Smooth muscle cell (in vitro differentiated cells): ENCODE data around the gene ACSL1. TPM values are rescaled to one million over a fixed set of nuclear protein-coding genes. Genes with fewer than 3 reads are reported as not detected.
A peak's percentile ranks its signal among the peaks of the same experiment; 100 is the strongest.

Experiments
- DNase-seq: peaks from one replicate; lab custom pipeline; 2025; ENCODE audit not compliant: unreplicated experiment; lab: John Stamatoyannopoulos, UW
- H2AFZ ChIP-seq: fragments of 200-600 bp; sonication (generic); 2 replicates; pipeline ENCODE4 v1.6.0; 2016; ENCODE audit warnings: antibody characterized with exemption, low read depth, mild to moderate bottlenecking
- H3F3A ChIP-seq: fragments of 200-600 bp; sonication (generic); 2 replicates; pipeline ENCODE4 v1.6.0; 2017; ENCODE audit warnings: antibody characterized with exemption, low read depth
- H3K27ac ChIP-seq: fragments of 200-600 bp; sonication (generic); 2 replicates; pipeline ENCODE4 v1.5.1; 2016; ENCODE audit warnings: low read depth, mild to moderate bottlenecking
- H3K27me3 ChIP-seq: fragments of 200-600 bp; sonication (generic); 2 replicates; pipeline ENCODE4 v1.6.1; 2016; ENCODE audit warnings: low read depth, mild to moderate bottlenecking
- H3K36me3 ChIP-seq: fragments of 200-600 bp; sonication (generic); 2 replicates; pipeline ENCODE4 v1.5.1; 2016; ENCODE audit warnings: low read depth
- H3K4me1 ChIP-seq: fragments of 200-600 bp; sonication (generic); 2 replicates; pipeline ENCODE4 v1.5.1; 2016; ENCODE audit warnings: low read depth
- H3K4me2 ChIP-seq: fragments of 200-600 bp; sonication (generic); 2 replicates; pipeline ENCODE4 v1.6.0; 2016; ENCODE audit warnings: mild to moderate bottlenecking
- H3K4me3 ChIP-seq: fragments of 200-600 bp; sonication (generic); 2 replicates; pipeline ENCODE4 v1.5.1; 2016; ENCODE audit warnings: mild to moderate bottlenecking
- H3K79me2 ChIP-seq: fragments of 200-600 bp; sonication (generic); 2 replicates; pipeline ENCODE4 v1.6.0; 2016; ENCODE audit warnings: low read depth, mild to moderate bottlenecking
- H3K9ac ChIP-seq: fragments of 200-600 bp; sonication (generic); 2 replicates; pipeline ENCODE4 v1.6.0; 2016; ENCODE audit warnings: low read depth
- H3K9me3 ChIP-seq: fragments of 200-600 bp; sonication (generic); replicated peaks from 2 replicates; pipeline ENCODE4 v1.5.1; 2016; ENCODE audit warnings: low read depth
- H4K20me1 ChIP-seq: fragments of 200-600 bp; sonication (generic); 2 replicates; pipeline ENCODE4 v1.6.0; 2016; ENCODE audit warnings: low read depth
- CTCF ChIP-seq: fragments of 200-600 bp; sonication (generic); IDR thresholded peaks from 2 replicates; pipeline ENCODE4 v1.5.1; 2017; ENCODE audit warnings: borderline replicate concordance, mild to moderate bottlenecking, antibody characterized with exemption; ENCODE audit not compliant: insufficient read depth, poor library complexity, severe bottlenecking
- WGBS: methylation state at CpG from one replicate; pipeline ENCODE4 v1.1.7; 2016; ENCODE audit warnings: low lambda C conversion rate; 5-methylcytosine and 5-hydroxymethylcytosine counted together
- polyA plus RNA-seq: library from polyadenylated mRNA; unstranded; fragments of >200 nt; fragmentation: Nextera tagmentation; extraction: Ambion mirVana; gene quantifications from 2 replicates; pipeline ENCODE4 v1.2.1, GENCODE V29; 2016
- total RNA-seq: library from RNA; depleted of rRNA; stranded (reverse); fragments of >200 nt; gene quantifications from 2 replicates; pipeline ENCODE4 v1.2.3, GENCODE V29; 2014

Gene ACSL1
- total and polyA plus RNA-seq, 2 experiments from 2014 or later, result 13.8 to 24.5 TPM

- H2AFZ ChIP-seq, result no peak overlapping the region
Measured at GRCh38 chr4:184805462-184806228, 20.1 kb downstream of the ACSL1 start.

DNA sequence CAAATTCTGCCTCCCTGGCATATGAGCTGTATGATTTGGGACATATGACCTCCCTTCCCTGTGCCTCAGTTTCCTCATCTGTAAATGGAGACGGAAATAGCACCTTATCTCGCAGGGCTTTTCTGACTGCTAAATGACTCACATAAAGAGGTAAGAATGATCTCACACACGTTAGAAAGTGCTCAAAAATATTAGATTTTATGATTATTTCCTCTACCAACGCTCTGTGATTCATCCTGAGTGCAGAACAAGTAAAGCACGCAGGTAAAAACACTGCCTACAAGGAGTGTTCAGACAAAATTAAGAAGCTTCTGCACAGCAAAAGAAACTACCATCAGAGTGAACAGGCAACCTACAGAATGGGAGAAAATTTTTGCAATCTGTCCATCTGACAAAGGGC is 21.1 kb downstream of the ACSL1 start:
- Histone ChIP-seq H3K9me3 (no peaks in the 10 kb centered on the region), H3K4me1 (no peaks in the 10 kb centered on the region), H3K36me3 (no peaks in the 10 kb centered on the region), H4K20me1 (peaks cover 40% of the 10 kb centered on the region), H3K27me3 (no peaks in the 10 kb centered on the region), H3F3A (no peaks in the 10 kb centered on the region), H3K79me2 (no peaks in the 10 kb centered on the region), H3K9ac (no peak overlapping the region), H3K4me2 (no peak overlapping the region), H3K27ac (no peak overlapping the region), H3K4me3 (no peak overlapping the region), H2AFZ (no peak overlapping the region)
- no peak for TF ChIP-seq CTCF
- WGBS, result 75% methylated on average over 5 of the region's 5 CpGs
- DNase-seq, result no peak

More at GRCh38 chr4:184805462-184806228, 20.1 kb downstream of the ACSL1 start:
- no peak overlapping the region for H3K27ac ChIP-seq
- H3K4me2 ChIP-seq, result no peak overlapping the region
- no peaks in the 10 kb centered on the region for H3K79me2 ChIP-seq
- no peaks in the 10 kb centered on the region for H3F3A ChIP-seq
- DNase-seq, result no peak
- H3K27me3 ChIP-seq, result no peaks in the 10 kb centered on the region
- no peak for TF ChIP-seq CTCF
- 83% methylated on average over 11 of the region's 11 CpGs for WGBS
- no peak overlapping the region for H3K4me3 ChIP-seq
- H3K36me3 ChIP-seq, result no peaks in the 10 kb centered on the region
- H3K4me1 ChIP-seq, result no peaks in the 10 kb centered on the region
- H3K9me3 ChIP-seq, result no peaks in the 10 kb centered on the region
- H3K9ac ChIP-seq, result no peak overlapping the region
- peaks cover 45% of the 10 kb centered on the region for H4K20me1 ChIP-seq

DNA sequence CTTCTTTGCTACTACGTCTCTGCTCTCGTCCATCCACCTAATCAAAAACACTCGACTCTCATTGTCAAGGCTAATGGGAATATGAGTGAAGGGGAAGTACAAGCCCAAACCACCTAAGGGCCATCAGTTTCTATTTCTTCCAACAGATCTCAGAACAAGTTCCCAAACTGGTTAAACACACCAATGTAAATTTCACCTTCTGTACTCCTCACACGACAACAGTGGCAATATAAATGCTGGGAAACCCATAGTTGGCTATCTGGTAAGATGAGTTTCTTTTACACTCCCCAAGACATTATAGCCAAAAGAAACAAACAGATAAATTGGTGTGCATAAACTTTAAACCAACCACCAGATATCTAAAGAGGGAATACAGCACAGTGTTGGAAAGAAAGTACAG is 21.9 kb downstream of the ACSL1 start:
- 83% methylated on average over 4 of the region's 4 CpGs for WGBS
- Histone ChIP-seq H3K4me3 (no peak overlapping the region), H3K79me2 (no peaks in the 10 kb centered on the region), H2AFZ (no peak overlapping the region), H3K27me3 (no peaks in the 10 kb centered on the region), H4K20me1 (peaks cover 40% of the 10 kb centered on the region), H3K36me3 (no peaks in the 10 kb centered on the region), H3F3A (no peaks in the 10 kb centered on the region), H3K4me1 (no peaks in the 10 kb centered on the region), H3K9me3 (no peaks in the 10 kb centered on the region), H3K27ac (no peak overlapping the region), H3K9ac (no peak overlapping the region), H3K4me2 (no peak overlapping the region)
- no peak for TF ChIP-seq CTCF
- no peak for DNase-seq

DNA sequence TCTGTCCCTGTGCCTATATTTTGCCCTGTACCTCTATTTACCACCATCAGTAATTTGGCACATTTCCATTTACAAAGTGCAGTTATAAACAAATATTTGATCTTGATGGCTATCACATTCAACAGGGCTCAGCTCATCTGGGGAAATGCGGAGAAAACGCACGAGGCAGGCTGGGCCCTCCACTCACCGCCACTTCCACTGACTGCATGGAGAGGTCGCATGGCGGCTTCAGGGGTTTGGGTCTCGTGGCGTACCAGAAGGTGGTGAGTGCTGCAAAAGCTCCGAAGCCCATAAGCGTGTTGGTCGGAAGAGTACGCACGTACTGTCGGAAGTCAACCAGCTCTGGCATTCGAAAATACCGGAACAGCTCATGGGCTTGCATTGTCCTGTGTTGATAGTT is 22.6 kb downstream of the ACSL1 start:
- peak overlapping the region; percentile 64 for H3K4me2 ChIP-seq
- H3K4me3 ChIP-seq, result no peak overlapping the region
- peaks cover 37% of the 10 kb centered on the region for H4K20me1 ChIP-seq
- H2AFZ ChIP-seq, result no peak overlapping the region
- no peak overlapping the region for H3K27ac ChIP-seq
- no peaks in the 10 kb centered on the region for H3K79me2 ChIP-seq
- 98% methylated on average over 16 of the region's 16 CpGs for WGBS
- no peak for DNase-seq
- TF ChIP-seq CTCF, result no peak
- H3K36me3 ChIP-seq, result no peaks in the 10 kb centered on the region
- H3K9ac ChIP-seq, result no peak overlapping the region
- H3F3A ChIP-seq, result no peaks in the 10 kb centered on the region
- no peaks in the 10 kb centered on the region for H3K9me3 ChIP-seq
- H3K27me3 ChIP-seq, result no peaks in the 10 kb centered on the region
- H3K4me1 ChIP-seq, result no peaks in the 10 kb centered on the region
